Neural progenitor cell (in vitro differentiated cells): ENCODE measurements around the gene ZP1. TPM values are rescaled to one million over a fixed set of nuclear protein-coding genes. Genes with fewer than 3 reads are reported as not detected.

Experiments
- DNase-seq: peaks from one replicate; pipeline ENCODE4 v3.0.0-alpha.2; 2016; ENCODE audit warnings: low spot score
- H2AFZ ChIP-seq: fragments of 200-600 bp; sonication (generic); replicated peaks from 2 replicates; pipeline ENCODE4 v1.6.1; 2016; ENCODE audit warnings: antibody characterized with exemption
- H3F3A ChIP-seq: fragments of 200-600 bp; sonication (generic); 2 replicates; pipeline ENCODE4 v1.6.1; 2016; ENCODE audit warnings: antibody characterized with exemption, low read depth
- H3K27ac ChIP-seq: fragments of 200-600 bp; sonication (generic); 2 replicates; pipeline ENCODE4 v1.5.1; 2016; ENCODE audit warnings: mild to moderate bottlenecking
- H3K27me3 ChIP-seq: fragments of 200-600 bp; sonication (generic); 2 replicates; pipeline ENCODE4 v1.6.1; 2016; ENCODE audit warnings: mild to moderate bottlenecking, moderate library complexity
- H3K36me3 ChIP-seq: fragments of 200-600 bp; sonication (generic); 2 replicates; pipeline ENCODE4 v1.5.1; 2016
- H3K4me1 ChIP-seq: fragments of 200-600 bp; sonication (generic); 2 replicates; pipeline ENCODE4 v1.6.1; 2016; ENCODE audit warnings: mixed run types
- H3K4me2 ChIP-seq: fragments of 200-600 bp; sonication (generic); 2 replicates; pipeline ENCODE4 v1.6.1; 2016
- H3K4me3 ChIP-seq: fragments of 200-600 bp; sonication (generic); 2 replicates; pipeline ENCODE4 v1.5.1; 2016
- H3K79me2 ChIP-seq: fragments of 200-600 bp; sonication (generic); 2 replicates; pipeline ENCODE4 v1.6.1; 2016; ENCODE audit warnings: low read depth
- H3K9ac ChIP-seq: fragments of 200-600 bp; sonication (generic); 2 replicates; pipeline ENCODE4 v1.6.1; 2016
- H3K9me3 ChIP-seq: fragments of 200-600 bp; sonication (generic); 2 replicates; pipeline ENCODE4 v1.5.1; 2016; ENCODE audit warnings: low read depth
- H4K20me1 ChIP-seq: fragments of 200-600 bp; sonication (generic); 2 replicates; pipeline ENCODE4 v1.6.1; 2016; ENCODE audit warnings: low read depth
- H3K27ac Mint-ChIP-seq: 3 replicates; pipeline ENCODE4 v1.8.0; 2021; ENCODE audit warnings: mixed read lengths
- H3K27me3 Mint-ChIP-seq: 2 replicates; pipeline ENCODE4 v1.8.0; 2022; ENCODE audit warnings: low read depth, mild to moderate bottlenecking, inconsistent platforms, moderate library complexity, mixed read lengths; ENCODE audit not compliant: insufficient read depth
- H3K36me3 Mint-ChIP-seq: 3 replicates; pipeline ENCODE4 v1.8.0; 2021; ENCODE audit warnings: mixed read lengths
- H3K4me1 Mint-ChIP-seq: 3 replicates; pipeline ENCODE4 v1.8.0; 2021; ENCODE audit warnings: mixed read lengths
- H3K4me3 Mint-ChIP-seq: 3 replicates; pipeline ENCODE4 v1.8.0; 2021; ENCODE audit warnings: mild to moderate bottlenecking, moderate library complexity, mixed read lengths
- H3K9me3 Mint-ChIP-seq: 3 replicates; pipeline ENCODE4 v1.8.0; 2020; ENCODE audit warnings: mixed read lengths
- CTCF ChIP-seq: fragments of 200-600 bp; sonication (generic); IDR thresholded peaks from 2 replicates; pipeline ENCODE4 v1.5.1; 2017; ENCODE audit warnings: antibody characterized with exemption, mild to moderate bottlenecking
- EZH2 ChIP-seq: fragments of 200-600 bp; sonication (generic); IDR thresholded peaks from 2 replicates; pipeline ENCODE4 v1.6.1; 2017; ENCODE audit warnings: antibody characterized with exemption, mild to moderate bottlenecking, moderate library complexity
- EZH2phosphoT487 ChIP-seq: fragments of 200-600 bp; sonication (generic); IDR thresholded peaks from 2 replicates; pipeline ENCODE4 v1.6.1; 2017; ENCODE audit warnings: antibody characterized with exemption
- total RNA-seq: library from RNA; depleted of rRNA; stranded (reverse); fragments of >200 nt; gene quantifications from 2 replicates; pipeline ENCODE4 v1.2.3, GENCODE V29; 2015; ENCODE audit warnings: low replicate concordance

The ZP1 gene
- total RNA-seq, 1 donor from 2014 or later, result not detected

DNA sequence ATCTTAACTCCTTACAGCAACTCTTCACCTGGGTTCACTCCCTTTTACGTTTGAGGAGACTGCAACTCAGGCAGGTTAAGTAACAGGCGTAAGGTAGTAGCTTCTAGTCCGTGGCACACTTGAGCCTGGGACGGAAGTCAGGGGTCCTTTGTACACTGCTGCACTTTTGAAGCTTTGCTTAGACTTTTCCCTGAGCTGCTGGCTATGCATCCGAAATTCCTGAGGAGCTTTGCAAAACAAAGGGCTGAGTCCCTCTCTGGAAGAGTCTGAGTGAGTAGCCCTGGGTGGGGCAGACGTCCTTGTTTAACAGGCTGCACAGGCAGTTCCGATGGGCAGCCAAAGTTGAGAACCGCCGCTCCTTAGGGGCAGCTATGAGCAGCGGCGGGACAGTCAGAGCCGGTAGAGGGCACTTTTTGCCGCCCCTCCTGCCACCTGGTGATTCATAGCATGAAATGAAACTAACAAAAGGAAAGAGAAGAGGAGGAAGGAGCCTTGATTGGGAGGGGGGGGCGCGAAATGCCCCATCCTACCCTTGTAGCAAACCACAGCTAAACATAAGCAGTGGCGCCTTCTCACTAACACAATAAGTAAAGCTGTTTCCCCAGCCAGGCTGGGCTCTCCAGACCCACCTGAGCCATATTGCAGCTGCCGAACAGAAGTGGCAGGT, 48.0 kb downstream of the ZP1 start:
- Mint-ChIP-seq H3K4me3 (peak overlapping the region; percentile 98), H3K36me3 (peaks cover 10% of the 10 kb centered on the region), H3K27me3 (peaks cover 10% of the 10 kb centered on the region), H3K27ac (peak overlapping the region; percentile 96), H3K9me3 (no peaks in the 10 kb centered on the region), H3K4me1 (peaks cover 57% of the 10 kb centered on the region)
- peaks cover 15% of the 10 kb centered on the region for H3K27me3 ChIP-seq
- no peaks in the 10 kb centered on the region for H3K36me3 ChIP-seq
- no peaks in the 10 kb centered on the region for H3K9me3 ChIP-seq
- peaks cover 19% of the 10 kb centered on the region for H3K4me1 ChIP-seq
- H2AFZ ChIP-seq, result peak overlapping the region; percentile 23
- peak overlapping the region; percentile 49 for H3K27ac ChIP-seq
- peak overlapping the region; percentile 59 for H3K4me3 ChIP-seq
- H3F3A ChIP-seq, result peaks cover 31% of the 10 kb centered on the region
- peak; percentile 94 for DNase-seq
- TF ChIP-seq EZH2 (no peak), CTCF (peak; percentile 45)
- H4K20me1 ChIP-seq, result peaks cover 26% of the 10 kb centered on the region
- no peak overlapping the region for H3K9ac ChIP-seq
- H3K79me2 ChIP-seq, result peaks cover 38% of the 10 kb centered on the region
- H3K4me2 ChIP-seq, result peak overlapping the region; percentile 90

- H3K9me3 ChIP-seq, result no peaks in the 10 kb centered on the region
- H3K4me3 Mint-ChIP-seq, result peak overlapping the region; percentile 46
- H4K20me1 ChIP-seq, result peaks cover 26% of the 10 kb centered on the region
- H3K4me2 ChIP-seq, result no peak overlapping the region
- no peaks in the 10 kb centered on the region for H3K36me3 ChIP-seq
- no peak overlapping the region for H3K4me3 ChIP-seq
- H3K4me1 ChIP-seq, result peaks cover 19% of the 10 kb centered on the region
- H3F3A ChIP-seq, result peaks cover 31% of the 10 kb centered on the region
- H3K9ac ChIP-seq, result no peak overlapping the region
- H3K79me2 ChIP-seq, result peaks cover 38% of the 10 kb centered on the region
- H3K4me1 Mint-ChIP-seq, result peaks cover 46% of the 10 kb centered on the region
- TF ChIP-seq EZH2 (no peak), EZH2phosphoT487 (no peak), CTCF (no peak)
- H3K27ac ChIP-seq, result no peak overlapping the region
- peaks cover 3% of the 10 kb centered on the region for H3K27me3 ChIP-seq
- H3K27me3 Mint-ChIP-seq, result peaks cover 10% of the 10 kb centered on the region
- H3K27ac Mint-ChIP-seq, result no peak overlapping the region
- no peak for DNase-seq
- H3K9me3 Mint-ChIP-seq, result no peaks in the 10 kb centered on the region
- H3K36me3 Mint-ChIP-seq, result peaks cover 14% of the 10 kb centered on the region
- H2AFZ ChIP-seq, result no peak overlapping the region
Observed at GRCh38 chr11:60916669-60917206, 49.4 kb downstream of the ZP1 start.

DNA sequence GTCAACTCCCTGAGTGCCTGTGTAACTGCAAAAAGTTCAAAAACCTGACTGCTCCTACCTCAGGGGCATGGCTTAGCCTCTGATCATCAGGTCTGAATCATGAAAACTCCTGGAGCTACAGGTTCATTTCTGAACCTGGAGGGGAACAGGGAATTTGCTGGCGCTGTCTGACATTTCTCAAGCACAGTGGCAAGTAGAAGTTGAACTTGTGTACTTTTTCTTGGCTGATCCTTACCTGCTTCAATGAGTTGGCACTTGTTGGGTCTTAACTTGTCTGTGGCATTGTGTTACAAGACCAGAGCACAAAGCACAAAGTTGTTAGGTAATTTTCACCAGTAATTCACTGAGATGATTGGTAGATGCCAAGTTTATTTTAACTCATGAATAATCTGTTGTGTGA, 49.9 kb downstream of the ZP1 start:
- H3K9me3 Mint-ChIP-seq, result no peaks in the 10 kb centered on the region
- TF ChIP-seq CTCF (no peak), EZH2 (no peak), EZH2phosphoT487 (no peak)
- H4K20me1 ChIP-seq, result peaks cover 26% of the 10 kb centered on the region

More for the DNA sequence above, 49.9 kb downstream of the ZP1 start:
- no peak for DNase-seq
- Mint-ChIP-seq H3K36me3 (peaks cover 17% of the 10 kb centered on the region), H3K27ac (no peak overlapping the region), H3K4me3 (peak overlapping the region; percentile 46), H3K4me1 (peaks cover 43% of the 10 kb centered on the region), H3K27me3 (peaks cover 10% of the 10 kb centered on the region)
- Histone ChIP-seq H3F3A (peaks cover 31% of the 10 kb centered on the region), H3K27ac (no peak overlapping the region), H3K4me1 (peaks cover 17% of the 10 kb centered on the region), H2AFZ (no peak overlapping the region), H3K4me3 (no peak overlapping the region), H3K36me3 (no peaks in the 10 kb centered on the region), H3K9ac (no peak overlapping the region), H3K4me2 (no peak overlapping the region), H3K27me3 (no peaks in the 10 kb centered on the region), H3K79me2 (peaks cover 38% of the 10 kb centered on the region), H3K9me3 (no peaks in the 10 kb centered on the region)
